Mesenchymal stem cell (in vitro differentiated cells and primary cell): ENCODE data around the gene PRKACA. TPM values are rescaled to one million over a fixed set of nuclear protein-coding genes. Genes with fewer than 3 reads are reported as not detected.
A peak's percentile ranks its signal among the peaks of the same experiment; 100 is the strongest.

ENCODE experiments used
- DNase-seq: peaks from one replicate; pipeline ENCODE4 v3.0.0-alpha.2; 2013
- H2AFZ ChIP-seq: one replicate; pipeline ENCODE4 v1.6.1; 2013; ENCODE audit warnings: low read depth, mild to moderate bottlenecking, control low read depth, inconsistent platforms, low read length, moderate library complexity
- H2AK5ac ChIP-seq: 2 replicates; pipeline ENCODE4 v1.6.1; 2013; ENCODE audit warnings: low read length, moderate library complexity, mild to moderate bottlenecking, inconsistent platforms; ENCODE audit not compliant: severe bottlenecking
- H2BK120ac ChIP-seq: one replicate; pipeline ENCODE4 v1.6.1; 2013; ENCODE audit warnings: low read depth, mild to moderate bottlenecking, inconsistent platforms, low read length, moderate library complexity
- H2BK12ac ChIP-seq, 2 experiments: one replicate each; pipeline ENCODE4 v1.6.1; 2013; ENCODE audit warnings: inconsistent platforms in 2 of 2, low read length in 2 of 2, mild to moderate bottlenecking in 2 of 2, moderate library complexity in 2 of 2, control low read depth in 1 of 2
- H2BK15ac ChIP-seq: one replicate; pipeline ENCODE4 v1.6.1; 2013; ENCODE audit warnings: mild to moderate bottlenecking, low read depth, inconsistent platforms; ENCODE audit not compliant: poor library complexity, severe bottlenecking
- H2BK5ac ChIP-seq: 2 replicates; pipeline ENCODE4 v1.6.1; 2013; ENCODE audit warnings: low read depth, mild to moderate bottlenecking, low read length, control low read depth, inconsistent platforms; ENCODE audit not compliant: poor library complexity, severe bottlenecking
- H3K14ac ChIP-seq, 2 experiments: one replicate each; pipeline ENCODE4 v1.6.1; 2013; ENCODE audit warnings: inconsistent platforms in 2 of 2, low read length in 2 of 2, control low read depth in 1 of 2, mild to moderate bottlenecking in 1 of 2, moderate library complexity in 1 of 2
- H3K18ac ChIP-seq, 2 experiments: one replicate each; pipeline ENCODE4 v1.6.1; 2013; ENCODE audit warnings: inconsistent platforms in 2 of 2, low read length in 2 of 2, control low read depth in 1 of 2, low read depth in 1 of 2, mild to moderate bottlenecking in 1 of 2
- H3K23ac ChIP-seq, 2 experiments: one replicate each; pipeline ENCODE4 v1.6.1; 2013; ENCODE audit warnings: inconsistent platforms in 2 of 2, low read length in 2 of 2, mild to moderate bottlenecking in 2 of 2, moderate library complexity in 2 of 2, control low read depth in 1 of 2
- H3K27ac ChIP-seq: 2 replicates; pipeline ENCODE4 v1.5.1; 2013; ENCODE audit warnings: mild to moderate bottlenecking, moderate library complexity, low read length, control low read depth, inconsistent platforms; ENCODE audit not compliant: poor library complexity, severe bottlenecking
- H3K27me3 ChIP-seq, 2 experiments: 2 replicates each; pipeline versions ENCODE4 v1.6.1 to v1.7.0; 2013; ENCODE audit warnings: low read length in 2 of 2, mild to moderate bottlenecking in 2 of 2, moderate library complexity in 2 of 2, control low read depth in 1 of 2, inconsistent platforms in 1 of 2; ENCODE audit not compliant: control insufficient read depth in 1 of 2, insufficient read depth in 1 of 2
- H3K36me3 ChIP-seq, 2 experiments: 2 replicates each; pipeline versions ENCODE4 v1.6.1 to v1.7.0; 2013; ENCODE audit warnings: low read length in 2 of 2, control low read depth in 1 of 2, inconsistent platforms in 1 of 2, low read depth in 1 of 2, mild to moderate bottlenecking in 1 of 2; ENCODE audit not compliant: insufficient read depth in 2 of 2, control insufficient read depth in 1 of 2
- H3K4ac ChIP-seq, 2 experiments: one replicate each; pipeline ENCODE4 v1.6.1; 2013; ENCODE audit warnings: inconsistent platforms in 2 of 2, low read length in 2 of 2, mild to moderate bottlenecking in 2 of 2, moderate library complexity in 2 of 2, control low read depth in 1 of 2, low read depth in 1 of 2
- H3K4me1 ChIP-seq: 2 replicates; pipeline ENCODE4 v1.6.1; 2013; ENCODE audit warnings: low read depth, low read length, control low read depth; ENCODE audit not compliant: control insufficient read depth, insufficient read depth
- H3K4me2 ChIP-seq: 2 replicates; pipeline ENCODE4 v1.6.1; 2013; ENCODE audit warnings: low read length, mild to moderate bottlenecking, inconsistent platforms; ENCODE audit not compliant: poor library complexity, severe bottlenecking
- H3K4me3 ChIP-seq, 2 experiments: 2 replicates each; pipeline versions ENCODE4 v1.5.1 to v1.7.0; 2013; ENCODE audit warnings: low read length in 2 of 2, mild to moderate bottlenecking in 2 of 2, control low read depth in 1 of 2, low read depth in 1 of 2; ENCODE audit not compliant: insufficient read depth in 1 of 2
- H3K79me1 ChIP-seq: replicated peaks from 2 replicates; pipeline ENCODE4 v1.6.1; 2013; ENCODE audit warnings: mild to moderate bottlenecking, control low read depth, low read length, inconsistent platforms; ENCODE audit not compliant: poor library complexity, severe bottlenecking
- H3K9ac ChIP-seq: 2 replicates; pipeline ENCODE4 v1.7.0; 2013; ENCODE audit warnings: mild to moderate bottlenecking, low read length, moderate library complexity
- H3K9me3 ChIP-seq: 2 replicates; pipeline ENCODE4 v1.7.0; 2013; ENCODE audit warnings: mild to moderate bottlenecking, low read length; ENCODE audit not compliant: control insufficient read depth
- H4K8ac ChIP-seq: one replicate; pipeline ENCODE4 v1.6.1; 2013; ENCODE audit warnings: inconsistent platforms, mild to moderate bottlenecking, low read length, moderate library complexity
- H4K91ac ChIP-seq: one replicate; pipeline ENCODE4 v1.6.1; 2013; ENCODE audit warnings: mild to moderate bottlenecking, low read length, inconsistent platforms
- WGBS: methylation state at CpG from one replicate; pipeline ENCODE4 v1.1.7; 2013; ENCODE audit warnings: mixed read lengths; 5-methylcytosine and 5-hydroxymethylcytosine counted together
- polyA plus RNA-seq, 2 experiments: library from polyadenylated mRNA; stranded (reverse); fragments of 200-250 nt; gene quantifications; one replicate each; pipeline ENCODE4 v1.2.3, GENCODE V29; 2013

The PRKACA gene
- 96.5 TPM for polyA plus RNA-seq (2013, experiment 1 of 2)
- 94.5 TPM for polyA plus RNA-seq (2013, experiment 2 of 2)

- Histone ChIP-seq H3K4me1 (peaks cover 38% of the 10 kb centered on the region), H3K14ac (peak within 1 kb of the TSS in 1 of 2 experiments; percentile 95), H3K23ac (peak within 1 kb of the TSS in 1 of 2 experiments; percentile 30), H2BK5ac (peak within 1 kb of the TSS; percentile 4), H3K4ac (peak within 1 kb of the TSS; percentile 89 to 95), H3K36me3 (peaks cover 0 to 4% of the 10 kb centered on the region in 2 experiments), H2AFZ (peak within 1 kb of the TSS; percentile 74), H2AK5ac (peak within 1 kb of the TSS; percentile 76), H4K91ac (peak within 1 kb of the TSS; percentile 81), H3K9ac (peak within 1 kb of the TSS; percentile 99), H3K27me3 (no peaks in the 10 kb centered on the region), H3K18ac (peak within 1 kb of the TSS; percentile 64 to 87), H3K4me2 (peak within 1 kb of the TSS; percentile 78), H4K8ac (peak within 1 kb of the TSS; percentile 87), H3K27ac (peak within 1 kb of the TSS; percentile 87), H2BK15ac (no peak within 1 kb of the TSS), H3K4me3 (peak within 1 kb of the TSS; percentile 80 to 94), H2BK12ac (peak within 1 kb of the TSS in 1 of 2 experiments; percentile 32), H2BK120ac (no peak within 1 kb of the TSS), H3K9me3 (no peaks in the 10 kb centered on the region), H3K79me1 (peaks cover 33% of the 10 kb centered on the region)
- DNase-seq, result peak; percentile 99
- under 1% methylated on average over 42 of the region's 67 CpGs for WGBS
Observed at GRCh38 chr19:14117668-14118164, at the start of gene PRKACA. Gene PRKACA (minus strand): TSS chr19:14117762. CDS start chr19:14117547, 215 bp downstream.

GRCh38 chr19:14166999-14167575 lies 49.5 kb upstream of the PRKACA start:
- peaks cover 19 to 74% of the 10 kb centered on the region in 2 experiments for H3K36me3 ChIP-seq
- 94% methylated on average over 4 of the region's 12 CpGs for WGBS

GRCh38 chr19:14165990-14166830 lies 48.6 kb upstream of the PRKACA start:
- H2BK120ac ChIP-seq, result no peak overlapping the region
- H2AK5ac ChIP-seq, result no peak overlapping the region
- no peak overlapping the region for H2AFZ ChIP-seq
- no peak overlapping the region for H3K23ac ChIP-seq
- no peak overlapping the region for H3K4me2 ChIP-seq
- no peak overlapping the region for H2BK12ac ChIP-seq
- no peak for DNase-seq
- no peak overlapping the region for H2BK5ac ChIP-seq
- no peak overlapping the region for H3K4ac ChIP-seq
- H3K4me1 ChIP-seq, result peaks cover 7% of the 10 kb centered on the region
- 89% methylated on average over 14 of the region's 20 CpGs for WGBS
- H3K79me1 ChIP-seq, result no peaks in the 10 kb centered on the region
- no peak overlapping the region for H4K8ac ChIP-seq
- no peaks in the 10 kb centered on the region for H3K9me3 ChIP-seq
- no peak overlapping the region for H3K18ac ChIP-seq
- no peak overlapping the region for H3K4me3 ChIP-seq
- H2BK15ac ChIP-seq, result no peak overlapping the region
- no peak overlapping the region for H3K14ac ChIP-seq
- peaks cover 13 to 75% of the 10 kb centered on the region in 2 experiments for H3K36me3 ChIP-seq
- H3K27me3 ChIP-seq, result no peaks in the 10 kb centered on the region
- no peak overlapping the region for H3K27ac ChIP-seq
- no peak overlapping the region for H3K9ac ChIP-seq
- H4K91ac ChIP-seq, result no peak overlapping the region

More at GRCh38 chr19:14166999-14167575, 49.5 kb upstream of the PRKACA start:
- no peaks in the 10 kb centered on the region for H3K79me1 ChIP-seq
- no peaks in the 10 kb centered on the region for H3K27me3 ChIP-seq
- no peak overlapping the region for H2BK12ac ChIP-seq
- no peak overlapping the region for H2AK5ac ChIP-seq
- H4K8ac ChIP-seq, result no peak overlapping the region
- H3K9ac ChIP-seq, result no peak overlapping the region
- no peak overlapping the region for H3K4ac ChIP-seq
- no peak overlapping the region for H3K18ac ChIP-seq
- H3K14ac ChIP-seq, result no peak overlapping the region
- H3K23ac ChIP-seq, result no peak overlapping the region
- H3K9me3 ChIP-seq, result no peaks in the 10 kb centered on the region
- peaks cover 7% of the 10 kb centered on the region for H3K4me1 ChIP-seq
- H3K27ac ChIP-seq, result no peak overlapping the region
- no peak overlapping the region for H4K91ac ChIP-seq
- no peak overlapping the region for H3K4me3 ChIP-seq
- H3K4me2 ChIP-seq, result no peak overlapping the region
- no peak for DNase-seq
- no peak overlapping the region for H2BK5ac ChIP-seq
- H2AFZ ChIP-seq, result no peak overlapping the region
- no peak overlapping the region for H2BK15ac ChIP-seq
- no peak overlapping the region for H2BK120ac ChIP-seq
